Mesenchymal stem cell (in vitro differentiated cells and primary cell): ENCODE data around the gene PLAGL1.

Experiments
- DNase-seq: peaks from one replicate; pipeline ENCODE4 v3.0.0-alpha.2; 2013
- H2AFZ ChIP-seq: one replicate; pipeline ENCODE4 v1.6.1; 2013; ENCODE audit warnings: low read depth, mild to moderate bottlenecking, control low read depth, inconsistent platforms, low read length, moderate library complexity
- H2AK5ac ChIP-seq: 2 replicates; pipeline ENCODE4 v1.6.1; 2013; ENCODE audit warnings: low read length, moderate library complexity, mild to moderate bottlenecking, inconsistent platforms; ENCODE audit not compliant: severe bottlenecking
- H2BK120ac ChIP-seq: one replicate; pipeline ENCODE4 v1.6.1; 2013; ENCODE audit warnings: low read depth, mild to moderate bottlenecking, inconsistent platforms, low read length, moderate library complexity
- H2BK12ac ChIP-seq, 2 experiments: one replicate each; pipeline ENCODE4 v1.6.1; 2013; ENCODE audit warnings: inconsistent platforms in 2 of 2, low read length in 2 of 2, mild to moderate bottlenecking in 2 of 2, moderate library complexity in 2 of 2, control low read depth in 1 of 2
- H2BK15ac ChIP-seq: one replicate; pipeline ENCODE4 v1.6.1; 2013; ENCODE audit warnings: mild to moderate bottlenecking, low read depth, inconsistent platforms; ENCODE audit not compliant: poor library complexity, severe bottlenecking
- H2BK5ac ChIP-seq: 2 replicates; pipeline ENCODE4 v1.6.1; 2013; ENCODE audit warnings: low read depth, mild to moderate bottlenecking, low read length, control low read depth, inconsistent platforms; ENCODE audit not compliant: poor library complexity, severe bottlenecking
- H3K14ac ChIP-seq, 2 experiments: one replicate each; pipeline ENCODE4 v1.6.1; 2013; ENCODE audit warnings: inconsistent platforms in 2 of 2, low read length in 2 of 2, control low read depth in 1 of 2, mild to moderate bottlenecking in 1 of 2, moderate library complexity in 1 of 2
- H3K18ac ChIP-seq, 2 experiments: one replicate each; pipeline ENCODE4 v1.6.1; 2013; ENCODE audit warnings: inconsistent platforms in 2 of 2, low read length in 2 of 2, control low read depth in 1 of 2, low read depth in 1 of 2, mild to moderate bottlenecking in 1 of 2
- H3K23ac ChIP-seq, 2 experiments: one replicate each; pipeline ENCODE4 v1.6.1; 2013; ENCODE audit warnings: inconsistent platforms in 2 of 2, low read length in 2 of 2, mild to moderate bottlenecking in 2 of 2, moderate library complexity in 2 of 2, control low read depth in 1 of 2
- H3K27ac ChIP-seq: 2 replicates; pipeline ENCODE4 v1.5.1; 2013; ENCODE audit warnings: mild to moderate bottlenecking, moderate library complexity, low read length, control low read depth, inconsistent platforms; ENCODE audit not compliant: poor library complexity, severe bottlenecking
- H3K27me3 ChIP-seq, 2 experiments: 2 replicates each; pipeline versions ENCODE4 v1.6.1 to v1.7.0; 2013; ENCODE audit warnings: low read length in 2 of 2, mild to moderate bottlenecking in 2 of 2, moderate library complexity in 2 of 2, control low read depth in 1 of 2, inconsistent platforms in 1 of 2; ENCODE audit not compliant: control insufficient read depth in 1 of 2, insufficient read depth in 1 of 2
- H3K36me3 ChIP-seq, 2 experiments: 2 replicates each; pipeline versions ENCODE4 v1.6.1 to v1.7.0; 2013; ENCODE audit warnings: low read length in 2 of 2, control low read depth in 1 of 2, inconsistent platforms in 1 of 2, low read depth in 1 of 2, mild to moderate bottlenecking in 1 of 2; ENCODE audit not compliant: insufficient read depth in 2 of 2, control insufficient read depth in 1 of 2
- H3K4ac ChIP-seq, 2 experiments: one replicate each; pipeline ENCODE4 v1.6.1; 2013; ENCODE audit warnings: inconsistent platforms in 2 of 2, low read length in 2 of 2, mild to moderate bottlenecking in 2 of 2, moderate library complexity in 2 of 2, control low read depth in 1 of 2, low read depth in 1 of 2
- H3K4me1 ChIP-seq: 2 replicates; pipeline ENCODE4 v1.6.1; 2013; ENCODE audit warnings: low read depth, low read length, control low read depth; ENCODE audit not compliant: control insufficient read depth, insufficient read depth
- H3K4me2 ChIP-seq: 2 replicates; pipeline ENCODE4 v1.6.1; 2013; ENCODE audit warnings: low read length, mild to moderate bottlenecking, inconsistent platforms; ENCODE audit not compliant: poor library complexity, severe bottlenecking
- H3K4me3 ChIP-seq, 2 experiments: 2 replicates each; pipeline versions ENCODE4 v1.5.1 to v1.7.0; 2013; ENCODE audit warnings: low read length in 2 of 2, mild to moderate bottlenecking in 2 of 2, control low read depth in 1 of 2, low read depth in 1 of 2; ENCODE audit not compliant: insufficient read depth in 1 of 2
- H3K79me1 ChIP-seq: replicated peaks from 2 replicates; pipeline ENCODE4 v1.6.1; 2013; ENCODE audit warnings: mild to moderate bottlenecking, control low read depth, low read length, inconsistent platforms; ENCODE audit not compliant: poor library complexity, severe bottlenecking
- H3K9ac ChIP-seq: 2 replicates; pipeline ENCODE4 v1.7.0; 2013; ENCODE audit warnings: mild to moderate bottlenecking, low read length, moderate library complexity
- H3K9me3 ChIP-seq: 2 replicates; pipeline ENCODE4 v1.7.0; 2013; ENCODE audit warnings: mild to moderate bottlenecking, low read length; ENCODE audit not compliant: control insufficient read depth
- H4K8ac ChIP-seq: one replicate; pipeline ENCODE4 v1.6.1; 2013; ENCODE audit warnings: inconsistent platforms, mild to moderate bottlenecking, low read length, moderate library complexity
- H4K91ac ChIP-seq: one replicate; pipeline ENCODE4 v1.6.1; 2013; ENCODE audit warnings: mild to moderate bottlenecking, low read length, inconsistent platforms
- WGBS: methylation state at CpG from one replicate; pipeline ENCODE4 v1.1.7; 2013; ENCODE audit warnings: mixed read lengths; 5-methylcytosine and 5-hydroxymethylcytosine counted together

PLAGL1 gene

GRCh38 chr6:144029452-144029851 lies 21.4 kb upstream of the PLAGL1 start:
- no peak overlapping the region for H2BK120ac ChIP-seq
- H2BK15ac ChIP-seq: no peak overlapping the region
- H3K36me3 ChIP-seq: no peaks in the 10 kb centered on the region
- H3K9ac ChIP-seq: no peak overlapping the region
- no peak overlapping the region for H3K4me2 ChIP-seq
- H2BK12ac ChIP-seq: no peak overlapping the region
- H3K4ac ChIP-seq: no peak overlapping the region
- no peak overlapping the region for H3K23ac ChIP-seq
- H3K4me1 ChIP-seq: peaks cover 5% of the 10 kb centered on the region
- no peak overlapping the region for H3K4me3 ChIP-seq
- H4K91ac ChIP-seq: no peak overlapping the region
- no peak overlapping the region for H2BK5ac ChIP-seq
- WGBS: no CpG with 5 or more reads among the region's 3 CpGs
- H3K9me3 ChIP-seq: no peaks in the 10 kb centered on the region
- H3K18ac ChIP-seq: no peak overlapping the region
- no peaks in the 10 kb centered on the region for H3K27me3 ChIP-seq
- no peak for DNase-seq
- no peak overlapping the region for H4K8ac ChIP-seq
- no peak overlapping the region for H2AFZ ChIP-seq
- H3K79me1 ChIP-seq: no peaks in the 10 kb centered on the region
- no peak overlapping the region for H3K27ac ChIP-seq
- H2AK5ac ChIP-seq: no peak overlapping the region
- no peak overlapping the region for H3K14ac ChIP-seq

GRCh38 chr6:144027932-144028587 lies 20.0 kb upstream of the PLAGL1 start:
- no peak for DNase-seq
- Histone ChIP-seq H3K14ac (no peak overlapping the region), H3K9me3 (no peaks in the 10 kb centered on the region), H3K79me1 (no peaks in the 10 kb centered on the region), H3K4me1 (peaks cover 3% of the 10 kb centered on the region), H2BK15ac (no peak overlapping the region), H4K91ac (no peak overlapping the region), H2AFZ (no peak overlapping the region), H2BK120ac (no peak overlapping the region), H3K4ac (no peak overlapping the region), H3K9ac (no peak overlapping the region), H3K27me3 (no peaks in the 10 kb centered on the region), H3K4me2 (peak overlapping the region; percentile 22), H2BK5ac (no peak overlapping the region), H3K18ac (no peak overlapping the region), H3K4me3 (no peak overlapping the region), H2BK12ac (no peak overlapping the region), H3K36me3 (no peaks in the 10 kb centered on the region), H4K8ac (no peak overlapping the region), H2AK5ac (no peak overlapping the region), H3K27ac (peak overlapping the region; percentile 86), H3K23ac (no peak overlapping the region)

GRCh38 chr6:144023216-144023615 lies 15.2 kb upstream of the PLAGL1 start:
- WGBS: 100% methylated on average over 3 of the region's 4 CpGs
- Histone ChIP-seq H3K23ac (no peak overlapping the region), H2BK12ac (no peak overlapping the region), H3K4me2 (no peak overlapping the region), H3K27me3 (no peaks in the 10 kb centered on the region), H3K4ac (no peak overlapping the region), H3K9me3 (no peaks in the 10 kb centered on the region), H3K4me3 (no peak overlapping the region), H4K91ac (no peak overlapping the region), H2BK5ac (no peak overlapping the region), H3K4me1 (peaks cover 3% of the 10 kb centered on the region), H2BK120ac (no peak overlapping the region), H3K18ac (no peak overlapping the region), H4K8ac (no peak overlapping the region), H3K9ac (no peak overlapping the region), H3K79me1 (no peaks in the 10 kb centered on the region), H2BK15ac (no peak overlapping the region), H2AFZ (no peak overlapping the region), H3K14ac (no peak overlapping the region), H2AK5ac (no peak overlapping the region), H3K27ac (no peak overlapping the region), H3K36me3 (no peaks in the 10 kb centered on the region)
- DNase-seq: no peak

- H3K36me3 ChIP-seq: no peaks in the 10 kb centered on the region
- H2BK5ac ChIP-seq: no peak overlapping the region
- H2AFZ ChIP-seq: no peak overlapping the region
- H4K91ac ChIP-seq: no peak overlapping the region
- no peak overlapping the region for H3K23ac ChIP-seq
- no peaks in the 10 kb centered on the region for H3K9me3 ChIP-seq
- no peak overlapping the region for H3K4ac ChIP-seq
- DNase-seq: no peak
- H3K14ac ChIP-seq: peak overlapping the region in 1 of 2 experiments; percentile 11
- H2BK15ac ChIP-seq: no peak overlapping the region
- H4K8ac ChIP-seq: no peak overlapping the region
- no peak overlapping the region for H3K18ac ChIP-seq
- no peaks in the 10 kb centered on the region for H3K4me1 ChIP-seq
- H2BK12ac ChIP-seq: no peak overlapping the region
- 93% methylated on average over 5 of the region's 5 CpGs for WGBS
- no peaks in the 10 kb centered on the region for H3K27me3 ChIP-seq
- H3K27ac ChIP-seq: no peak overlapping the region
- no peaks in the 10 kb centered on the region for H3K79me1 ChIP-seq
- H2AK5ac ChIP-seq: no peak overlapping the region
- H2BK120ac ChIP-seq: no peak overlapping the region
- H3K4me3 ChIP-seq: no peak overlapping the region
- no peak overlapping the region for H3K9ac ChIP-seq
- no peak overlapping the region for H3K4me2 ChIP-seq
These were observed 11.9 kb upstream of the PLAGL1 start for GRCh38 chr6:144019929-144020328.
